RWPE1 (cell line): ENCODE measurements around the gene CPN2.
A peak's percentile ranks its signal among the peaks of the same experiment; 100 is the strongest.

Experiments used
- CTCF ChIA-PET: fragments of 350-600 bp; sonication (Branson Sonifier 250); formaldehyde crosslinking; extraction: SDS; loops from one replicate; lab custom pipeline; 2021; lab: Yijun Ruan, JAX
- POLR2A ChIA-PET: fragments of 400-600 bp; formaldehyde crosslinking; extraction: SDS; loops from one replicate; lab custom pipeline; 2020; ENCODE audit warnings: antibody characterized with exemption; ENCODE audit not compliant: low non-redundant PET; lab: Yijun Ruan, JAX
- DNase-seq: peaks from one replicate; pipeline ENCODE4 v3.0.0; 2012; ENCODE audit warnings: low spot score
- H3K27ac ChIP-seq: fragments of 450-650 bp; 2 replicates; pipeline ENCODE4 v1.5.1; 2017
- CTCF ChIP-seq: fragments of 450-650 bp; conservative IDR thresholded peaks from 2 replicates; pipeline ENCODE4 v1.5.1; 2017; ENCODE audit warnings: low read depth, mild to moderate bottlenecking

CPN2 gene

DNA sequence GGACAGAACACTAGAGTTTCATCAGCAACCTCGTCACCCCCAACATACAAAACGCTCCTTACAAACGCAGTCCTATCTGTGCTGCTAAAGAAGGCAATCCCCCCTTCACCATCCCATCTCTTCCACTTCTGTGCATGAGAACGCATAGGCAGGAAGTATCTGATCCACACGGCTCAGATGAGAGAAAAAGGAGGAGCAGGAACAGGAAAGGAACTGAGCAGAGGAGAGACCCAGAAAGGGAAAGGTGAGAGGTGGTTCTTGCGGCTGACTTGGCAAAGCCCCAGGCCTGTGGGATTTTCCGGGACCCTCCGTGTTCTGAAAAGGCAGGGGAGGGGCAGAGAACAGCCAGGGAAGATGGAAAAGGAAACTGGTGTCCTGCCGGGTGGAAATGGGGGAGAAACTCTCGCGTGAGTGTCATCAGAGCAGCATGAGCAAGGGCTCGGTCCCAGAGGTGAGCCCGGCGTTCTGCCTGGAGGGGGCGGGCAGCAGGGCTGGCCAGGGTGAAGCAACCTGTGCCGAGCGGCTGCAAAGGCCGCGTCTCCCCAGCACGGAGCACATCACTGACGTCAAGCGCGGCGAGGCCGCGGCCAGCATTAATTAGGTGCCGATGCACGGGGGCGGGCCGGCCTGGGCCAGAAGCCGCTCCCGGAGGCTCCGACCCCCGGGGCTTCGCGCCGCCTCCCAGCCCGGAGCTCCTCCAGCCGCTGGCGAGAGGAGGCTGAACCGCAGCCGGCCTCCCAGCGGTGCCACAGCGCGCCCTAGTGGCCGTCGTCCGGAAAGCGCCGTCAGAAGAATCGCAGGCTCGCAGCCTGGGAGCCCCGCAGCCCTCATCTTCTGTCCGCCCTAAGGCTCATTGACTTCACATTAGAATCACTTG, 35.8 kb downstream of the CPN2 start:
- peak; percentile 91 for TF ChIP-seq CTCF
- ChIA-PET POLR2A (no interaction called here), CTCF (interaction anchor here (0.5 to 1.6 kb wide), 43 partner anchors 8 to 656 kb away, joined by 3 to 42 read pairs (median 3); partner anchors contain the start of gene HES1)
- peak; percentile 82 for DNase-seq
- H3K27ac ChIP-seq = peak overlapping the region; percentile 80

DNA sequence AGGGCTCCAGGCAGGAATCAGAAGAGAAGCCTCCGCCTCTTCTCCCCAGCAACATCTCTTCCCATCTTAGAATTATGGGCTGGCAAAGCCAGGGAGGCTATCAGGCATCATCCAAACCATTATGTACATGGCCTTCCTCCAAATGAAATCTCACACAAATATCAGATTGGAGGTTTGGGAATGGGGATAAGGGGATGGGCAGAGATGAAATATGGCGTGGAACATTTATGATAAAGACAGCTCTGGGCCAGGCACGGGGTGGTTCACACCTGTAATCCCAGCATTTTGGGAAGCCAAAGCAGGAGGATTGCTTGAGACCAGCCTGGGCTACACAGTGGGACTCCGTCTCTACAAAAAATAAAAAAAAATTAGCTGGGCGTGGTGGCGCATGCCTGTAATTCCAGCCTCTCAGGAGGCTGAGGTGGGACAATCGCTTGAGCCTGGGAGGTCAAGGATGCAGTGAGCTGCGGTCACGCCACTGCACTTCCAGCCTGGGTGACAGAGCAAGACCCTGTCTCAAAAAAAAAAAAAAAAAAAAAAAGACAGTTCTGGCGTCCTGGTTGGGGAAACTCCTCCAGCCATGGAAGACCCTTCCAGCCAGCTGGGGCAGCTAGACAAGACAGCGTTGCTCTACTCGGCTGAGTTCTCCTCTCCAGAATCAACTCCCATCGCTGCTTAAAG, 36.6 kb downstream of the CPN2 start:
- ChIA-PET POLR2A (no interaction called here), CTCF (interaction anchor here (0.9 kb wide), 1 partner anchor 174 kb away, joined by 3 read pairs; no protein-coding TSS in a partner anchor)
- DNase-seq = no peak
- H3K27ac ChIP-seq = peak overlapping the region; percentile 80
- no peak for TF ChIP-seq CTCF

DNA sequence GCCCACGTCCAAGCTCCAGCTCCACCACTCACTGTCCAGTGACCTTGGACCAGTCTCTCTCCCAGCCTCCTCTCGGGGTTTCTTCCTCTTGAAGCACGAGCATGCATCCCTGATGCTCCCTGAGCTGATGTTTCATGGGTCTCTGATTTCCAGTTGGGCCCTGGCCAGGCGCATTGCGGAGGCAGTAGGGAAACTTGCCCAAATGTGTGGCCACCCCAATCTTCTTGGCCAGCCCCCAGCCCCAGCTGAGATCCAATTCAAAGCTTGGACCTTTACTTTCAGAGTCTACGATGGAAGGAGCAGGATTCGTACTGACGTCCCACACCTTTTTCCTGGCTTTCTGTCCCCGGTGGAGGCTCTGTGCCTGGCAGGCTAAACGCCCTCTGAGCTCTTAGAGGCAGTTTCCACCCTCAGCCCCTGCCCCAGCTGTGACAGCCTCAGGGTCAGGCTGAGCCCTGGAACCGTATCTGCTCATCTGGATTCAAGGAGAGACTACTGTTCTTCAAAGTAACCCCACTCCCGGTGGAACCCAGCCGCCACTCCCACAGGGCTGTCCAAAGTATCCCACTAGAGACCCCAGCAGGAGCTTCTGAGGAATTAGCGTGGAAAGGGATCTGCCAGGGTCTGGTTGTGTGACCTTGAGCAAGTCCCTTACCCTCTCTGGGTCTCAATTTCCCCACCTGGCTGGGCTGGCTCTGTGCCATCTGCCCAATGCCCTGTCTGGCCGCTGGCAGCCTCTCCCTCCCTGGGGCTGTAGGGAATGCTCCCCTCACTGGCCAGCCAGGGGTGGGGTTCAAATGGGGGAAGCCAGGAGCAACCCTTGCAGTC, 37.4 kb downstream of the CPN2 start:
- no peak for DNase-seq
- ChIA-PET CTCF (interaction anchor here (0.6 to 1.6 kb wide), 4 partner anchors 128 to 533 kb away, joined by 3 to 5 read pairs (median 3); no protein-coding TSS in a partner anchor), POLR2A (no interaction called here)
- no peak for TF ChIP-seq CTCF
- H3K27ac ChIP-seq = peak overlapping the region; percentile 80

GRCh38 chr3:194312743-194313281, 38.3 kb downstream of the CPN2 start:
- H3K27ac ChIP-seq = peak overlapping the region; percentile 80
- DNase-seq = no peak
- POLR2A ChIA-PET = no interaction called here
- TF ChIP-seq CTCF = no peak
- CTCF ChIA-PET = interaction anchor here (0.9 to 1.6 kb wide), 2 partner anchors 128 to 532 kb away, joined by 3 to 5 read pairs; no protein-coding TSS in a partner anchor

DNA sequence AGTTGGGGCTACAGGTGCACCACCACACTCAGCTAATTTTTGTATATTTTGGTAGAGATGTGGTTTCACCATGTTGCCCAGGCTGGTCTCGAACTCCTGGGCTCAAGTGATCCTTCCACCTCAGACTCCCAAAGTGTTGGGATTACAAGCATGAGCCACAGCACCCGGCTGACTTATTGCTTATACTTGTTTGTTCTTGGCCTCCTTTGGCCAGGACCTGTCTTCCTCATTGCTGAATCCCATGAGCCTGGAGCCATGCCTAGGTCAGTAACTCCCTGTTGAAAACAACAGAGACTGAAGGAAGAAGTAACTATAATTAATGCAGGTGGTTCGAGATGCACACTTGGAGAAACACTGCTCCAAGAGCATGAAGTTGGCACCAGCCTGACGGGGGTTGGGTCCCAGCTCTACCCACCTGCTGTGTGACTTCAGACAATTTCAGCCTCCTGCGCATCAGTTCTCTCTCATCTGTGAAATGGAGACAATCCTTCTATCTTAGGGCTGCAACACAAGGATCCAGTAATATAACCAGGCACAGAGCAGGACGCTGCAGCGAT, 38.9 kb downstream of the CPN2 start:
- peak overlapping the region; percentile 80 for H3K27ac ChIP-seq
- DNase-seq = no peak
- ChIA-PET POLR2A (no interaction called here), CTCF (interaction anchor here (1.6 kb wide), 1 partner anchor 532 kb away, joined by 5 read pairs; no protein-coding TSS in a partner anchor)
- TF ChIP-seq CTCF = no peak
